B cell (primary cell): ENCODE measurements around the gene ASPN. TPM values are rescaled to one million over a fixed set of nuclear protein-coding genes. Genes with fewer than 3 reads are reported as not detected.

ENCODE experiments used
- ATAC-seq: fragments of 200-7000 bp; cut with Tn5 transposase; one replicate; pipeline ENCODE4 v1.10.0; 2021; ENCODE audit warnings: low read depth, mild to moderate bottlenecking, moderate number of reproducible peaks, moderate library complexity
- CTCF ChIA-PET: fragments of 350-600 bp; sonication (Branson Sonifier 250); formaldehyde crosslinking; loops from one replicate; lab custom pipeline; 2021; ENCODE audit warnings: antibody characterized with exemption, inconsistent platforms; lab: Charles Lee
- POLR2A ChIA-PET: fragments of 350-600 bp; sonication (Branson Sonifier 250); formaldehyde crosslinking; loops from one replicate; lab custom pipeline; 2021; ENCODE audit warnings: antibody characterized with exemption; lab: Charles Lee
- DNase-seq: peaks from one replicate; pipeline ENCODE4 v3.0.0; 2013
- H2AFZ ChIP-seq: 2 replicates; pipeline ENCODE4 v1.6.1; 2012; ENCODE audit warnings: mild to moderate bottlenecking, low read depth, low read length; ENCODE audit not compliant: insufficient read depth, poor library complexity, severe bottlenecking
- H3K27ac ChIP-seq, 2 donors: 1 replicate in 1 of 2; 2 replicates in 1 of 2; pipeline ENCODE4 v1.5.1; 2012 to 2013; ENCODE audit warnings: low read length in 2 of 2, mild to moderate bottlenecking in 2 of 2, moderate library complexity in 1 of 2
- H3K27me3 ChIP-seq, 4 experiments: fragments of 200-600 bp in 1 of 4; sonication (generic) in 1 of 4; replicated peaks in 1 of 4; 1 replicate in 2 of 4; 2 replicates in 2 of 4; pipeline versions ENCODE4 v1.6.1 to v1.7.0; 2013 to 2016; ENCODE audit warnings: low read length in 3 of 4, mild to moderate bottlenecking in 2 of 4, mixed read lengths in 1 of 4, moderate library complexity in 1 of 4; ENCODE audit not compliant: insufficient read depth in 4 of 4, control insufficient read depth in 3 of 4; ENCODE audit errors: control extremely low read depth in 1 of 4
- H3K36me3 ChIP-seq, 2 experiments: replicated peaks in 1 of 2; 1 replicate in 1 of 2; 2 replicates in 1 of 2; pipeline versions ENCODE4 v1.6.1 to v1.7.1; 2013; ENCODE audit warnings: low read length in 1 of 2; ENCODE audit not compliant: insufficient read depth in 2 of 2, control insufficient read depth in 1 of 2; ENCODE audit errors: control extremely low read depth in 1 of 2, extremely low read depth in 1 of 2
- H3K4me1 ChIP-seq, 2 donors: fragments of 200-600 bp in 1 of 2; sonication (generic) in 1 of 2; 1 replicate in 1 of 2; 2 replicates in 1 of 2; pipeline versions ENCODE4 v1.5.1 to v1.6.1; 2013 to 2017; ENCODE audit warnings: low read length in 2 of 2; ENCODE audit not compliant: control insufficient read depth in 2 of 2, insufficient read depth in 2 of 2
- H3K4me2 ChIP-seq: replicated peaks from 2 replicates; pipeline ENCODE3; 2012; ENCODE audit warnings: mild to moderate bottlenecking, low read depth, low read length; ENCODE audit not compliant: poor library complexity, severe bottlenecking
- H3K4me3 ChIP-seq, 5 experiments: fragments of 200-600 bp in 1 of 5; sonication (generic) in 1 of 5; 1 replicate in 3 of 5; 2 replicates in 2 of 5; pipeline versions ENCODE4 v1.5.1 to v1.7.0; 2011 to 2016; ENCODE audit warnings: low read length in 4 of 5, mild to moderate bottlenecking in 4 of 5, low read depth in 2 of 5, control low read depth in 1 of 5, moderate library complexity in 1 of 5; ENCODE audit not compliant: insufficient read depth in 1 of 5; ENCODE audit errors: control extremely low read depth in 1 of 5, extremely low read depth in 1 of 5
- H3K79me2 ChIP-seq: fragments of 200-600 bp; sonication (generic); one replicate; pipeline ENCODE4 v1.6.0; 2016; ENCODE audit warnings: low read length; ENCODE audit not compliant: control insufficient read depth, insufficient read depth
- H3K9ac ChIP-seq: fragments of 200-600 bp; sonication (generic); 2 replicates; pipeline ENCODE4 v1.6.1; 2017; ENCODE audit warnings: mild to moderate bottlenecking, low read length, moderate library complexity
- H3K9me3 ChIP-seq, 3 donors: one replicate each; pipeline versions ENCODE4 v1.6.1 to v1.7.1; 2013; ENCODE audit warnings: low read length in 2 of 3; ENCODE audit not compliant: control insufficient read depth in 2 of 3, insufficient read depth in 1 of 3; ENCODE audit errors: control extremely low read depth in 1 of 3
- H4K20me1 ChIP-seq: 2 replicates; pipeline ENCODE4 v1.6.0; 2012; ENCODE audit warnings: mild to moderate bottlenecking, low read length; ENCODE audit not compliant: insufficient read depth, control insufficient read depth, poor library complexity, severe bottlenecking
- H3K27ac Mint-ChIP-seq: one replicate; pipeline ENCODE4 v1.8.0; 2021; ENCODE audit warnings: mixed read lengths
- H3K27me3 Mint-ChIP-seq: one replicate; pipeline ENCODE4 v1.8.0; 2021; ENCODE audit warnings: mixed read lengths
- H3K4me1 Mint-ChIP-seq: one replicate; pipeline ENCODE4 v1.8.0; 2021; ENCODE audit warnings: mixed read lengths
- H3K4me3 Mint-ChIP-seq: one replicate; pipeline ENCODE4 v1.8.0; 2021; ENCODE audit warnings: mixed read lengths
- H3K9me3 Mint-ChIP-seq: one replicate; pipeline ENCODE4 v1.8.0; 2022; ENCODE audit warnings: mixed read lengths; ENCODE audit not compliant: insufficient read depth
- CTCF ChIP-seq: fragments of 200-600 bp; IDR thresholded peaks from one replicate; pipeline ENCODE4 v1.8.0; 2022; ENCODE audit warnings: antibody characterized with exemption, mild to moderate bottlenecking
- EZH2 ChIP-seq: IDR thresholded peaks from 2 replicates; pipeline ENCODE4 v1.6.1; 2012; ENCODE audit warnings: borderline replicate concordance, low read depth, mild to moderate bottlenecking, moderate library complexity, low read length; ENCODE audit not compliant: insufficient read depth, poor library complexity, severe bottlenecking
- WGBS: methylation state at CpG from one replicate; pipeline ENCODE4 v1.1.5; 2013; ENCODE audit warnings: missing lambda C conversion rate; ENCODE audit not compliant: insufficient coverage; 5-methylcytosine and 5-hydroxymethylcytosine counted together
- intact Hi-C: fragments of 100-400 bp; cut with micrococcal nuclease; formaldehyde crosslinking; loops from one replicate; pipeline ENCODE4 v1.10.0; 2022
- polyA plus RNA-seq: library from polyadenylated mRNA; depleted of rRNA; stranded (reverse); fragments of >200 nt; gene quantifications from 2 replicates; pipeline ENCODE4 v1.2.3, GENCODE V29; 2012
- total RNA-seq, 2 donors: library from RNA; stranded (reverse); fragments of 120-200 nt in 1 of 2; gene quantifications; 1 replicate in 1 of 2; 2 replicates in 1 of 2; pipeline versions ENCODE4 v1.2.3 to v1.2.4, GENCODE V29; 2013 to 2022

The ASPN gene
- total and polyA plus RNA-seq, 2 donors (not counting 1 experiment from before 2014, with no cell fraction given): not detected

DNA sequence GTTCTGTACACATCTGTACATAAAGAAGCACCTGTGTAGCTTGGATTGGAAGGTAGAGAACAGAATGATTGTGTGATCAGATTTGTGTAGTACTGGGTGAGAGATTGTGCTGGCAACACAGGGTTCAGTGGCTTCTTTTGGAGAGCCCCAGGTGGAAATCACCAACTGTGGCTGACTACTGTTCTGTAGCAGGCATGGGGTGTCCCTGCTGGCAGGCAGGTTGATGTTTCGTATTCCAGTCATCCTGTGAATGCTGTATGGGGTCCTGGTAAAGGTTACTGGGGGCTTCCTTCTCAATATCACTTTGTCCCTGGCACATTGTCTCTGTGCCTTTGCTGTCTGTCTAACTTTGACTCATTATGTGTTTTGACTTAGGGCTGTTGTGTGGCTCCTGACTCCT is 5.3 kb downstream of the ASPN start:
- WGBS: 100% methylated on average over 1 of the region's 1 CpG
- no peaks in the 10 kb centered on the region for H3K27me3 Mint-ChIP-seq
- intact Hi-C loops: no loop called here
- DNase-seq (no peak), ATAC-seq (no peak)
- Histone ChIP-seq H3K9me3 (no peaks in the 10 kb centered on the region), H4K20me1 (no peaks in the 10 kb centered on the region), H2AFZ (no peak overlapping the region), H3K4me3 (no peak overlapping the region), H3K4me2 (no peak overlapping the region), H3K79me2 (no peaks in the 10 kb centered on the region), H3K4me1 (no peaks in the 10 kb centered on the region), H3K9ac (no peak overlapping the region), H3K27ac (no peak overlapping the region), H3K27me3 (no peaks in the 10 kb centered on the region), H3K36me3 (no peaks in the 10 kb centered on the region)
- POLR2A ChIA-PET: no interaction called here
- peaks cover 2% of the 10 kb centered on the region for H3K4me1 Mint-ChIP-seq
- H3K9me3 Mint-ChIP-seq: no peaks in the 10 kb centered on the region
- H3K4me3 Mint-ChIP-seq: no peak overlapping the region
- CTCF ChIA-PET: no interaction called here
- no peak for TF ChIP-seq EZH2
- TF ChIP-seq CTCF: no peak
- H3K27ac Mint-ChIP-seq: no peak overlapping the region

- H3K9me3 ChIP-seq: no peaks in the 10 kb centered on the region
- no peaks in the 10 kb centered on the region for H3K4me1 Mint-ChIP-seq
- H2AFZ ChIP-seq: no peak overlapping the region
- no peaks in the 10 kb centered on the region for H4K20me1 ChIP-seq
- no peaks in the 10 kb centered on the region for H3K79me2 ChIP-seq
- H3K27me3 ChIP-seq: no peaks in the 10 kb centered on the region
- H3K27ac Mint-ChIP-seq: no peak overlapping the region
- CTCF ChIA-PET: no interaction called here
- WGBS: no CpG with 5 or more reads among the region's 3 CpGs
- no peak overlapping the region for H3K4me3 ChIP-seq
- no peaks in the 10 kb centered on the region for H3K36me3 ChIP-seq
- no peaks in the 10 kb centered on the region for H3K9me3 Mint-ChIP-seq
- H3K9ac ChIP-seq: no peak overlapping the region
- intact Hi-C loops: no loop called here
- no peak for TF ChIP-seq EZH2
- TF ChIP-seq CTCF: no peak
- POLR2A ChIA-PET: no interaction called here
- no peak overlapping the region for H3K4me2 ChIP-seq
- H3K27me3 Mint-ChIP-seq: no peaks in the 10 kb centered on the region
- no peak for DNase-seq
- ATAC-seq: no peak
- H3K4me3 Mint-ChIP-seq: no peak overlapping the region
- H3K27ac ChIP-seq: no peak overlapping the region
- H3K4me1 ChIP-seq: no peaks in the 10 kb centered on the region
These were observed 7.7 kb downstream of the ASPN start for GRCh38 chr9:92474587-92474986.
